ENCODE measurements around the gene LIPG.

The LIPG gene

DNA sequence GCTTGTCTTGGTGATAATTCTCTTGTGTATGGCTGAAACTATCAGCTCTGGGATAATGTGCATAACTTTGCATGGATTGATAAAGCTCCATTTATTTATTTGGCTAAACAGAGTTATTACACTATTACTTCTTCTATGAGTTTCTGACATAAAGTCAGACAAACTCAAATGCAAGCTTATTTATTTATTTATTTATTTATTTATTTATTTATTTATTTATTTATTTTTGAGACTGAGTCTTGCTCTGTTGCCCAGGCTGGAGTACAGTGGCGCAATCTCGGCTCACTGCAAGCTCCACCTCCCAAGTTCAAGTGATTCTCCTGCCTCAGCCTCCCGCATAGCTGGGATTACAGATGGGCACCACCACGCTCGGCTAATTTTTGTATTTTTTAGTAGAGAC is 46.9 kb upstream of the LIPG start (continued):
- TF ChIP-seq, protein P1, sequence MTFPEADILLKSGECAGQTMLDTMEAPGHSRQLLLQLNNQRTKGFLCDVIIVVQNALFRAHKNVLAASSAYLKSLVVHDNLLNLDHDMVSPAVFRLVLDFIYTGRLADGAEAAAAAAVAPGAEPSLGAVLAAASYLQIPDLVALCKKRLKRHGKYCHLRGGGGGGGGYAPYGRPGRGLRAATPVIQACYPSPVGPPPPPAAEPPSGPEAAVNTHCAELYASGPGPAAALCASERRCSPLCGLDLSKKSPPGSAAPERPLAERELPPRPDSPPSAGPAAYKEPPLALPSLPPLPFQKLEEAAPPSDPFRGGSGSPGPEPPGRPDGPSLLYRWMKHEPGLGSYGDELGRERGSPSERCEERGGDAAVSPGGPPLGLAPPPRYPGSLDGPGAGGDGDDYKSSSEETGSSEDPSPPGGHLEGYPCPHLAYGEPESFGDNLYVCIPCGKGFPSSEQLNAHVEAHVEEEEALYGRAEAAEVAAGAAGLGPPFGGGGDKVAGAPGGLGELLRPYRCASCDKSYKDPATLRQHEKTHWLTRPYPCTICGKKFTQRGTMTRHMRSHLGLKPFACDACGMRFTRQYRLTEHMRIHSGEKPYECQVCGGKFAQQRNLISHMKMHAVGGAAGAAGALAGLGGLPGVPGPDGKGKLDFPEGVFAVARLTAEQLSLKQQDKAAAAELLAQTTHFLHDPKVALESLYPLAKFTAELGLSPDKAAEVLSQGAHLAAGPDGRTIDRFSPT (tag by site-specific recombination; IDR thresholded peaks at IDR 0.05): peak; percentile 35; the same call in 1 of the 2 replicates
- TF ChIP-seq, protein P2, sequence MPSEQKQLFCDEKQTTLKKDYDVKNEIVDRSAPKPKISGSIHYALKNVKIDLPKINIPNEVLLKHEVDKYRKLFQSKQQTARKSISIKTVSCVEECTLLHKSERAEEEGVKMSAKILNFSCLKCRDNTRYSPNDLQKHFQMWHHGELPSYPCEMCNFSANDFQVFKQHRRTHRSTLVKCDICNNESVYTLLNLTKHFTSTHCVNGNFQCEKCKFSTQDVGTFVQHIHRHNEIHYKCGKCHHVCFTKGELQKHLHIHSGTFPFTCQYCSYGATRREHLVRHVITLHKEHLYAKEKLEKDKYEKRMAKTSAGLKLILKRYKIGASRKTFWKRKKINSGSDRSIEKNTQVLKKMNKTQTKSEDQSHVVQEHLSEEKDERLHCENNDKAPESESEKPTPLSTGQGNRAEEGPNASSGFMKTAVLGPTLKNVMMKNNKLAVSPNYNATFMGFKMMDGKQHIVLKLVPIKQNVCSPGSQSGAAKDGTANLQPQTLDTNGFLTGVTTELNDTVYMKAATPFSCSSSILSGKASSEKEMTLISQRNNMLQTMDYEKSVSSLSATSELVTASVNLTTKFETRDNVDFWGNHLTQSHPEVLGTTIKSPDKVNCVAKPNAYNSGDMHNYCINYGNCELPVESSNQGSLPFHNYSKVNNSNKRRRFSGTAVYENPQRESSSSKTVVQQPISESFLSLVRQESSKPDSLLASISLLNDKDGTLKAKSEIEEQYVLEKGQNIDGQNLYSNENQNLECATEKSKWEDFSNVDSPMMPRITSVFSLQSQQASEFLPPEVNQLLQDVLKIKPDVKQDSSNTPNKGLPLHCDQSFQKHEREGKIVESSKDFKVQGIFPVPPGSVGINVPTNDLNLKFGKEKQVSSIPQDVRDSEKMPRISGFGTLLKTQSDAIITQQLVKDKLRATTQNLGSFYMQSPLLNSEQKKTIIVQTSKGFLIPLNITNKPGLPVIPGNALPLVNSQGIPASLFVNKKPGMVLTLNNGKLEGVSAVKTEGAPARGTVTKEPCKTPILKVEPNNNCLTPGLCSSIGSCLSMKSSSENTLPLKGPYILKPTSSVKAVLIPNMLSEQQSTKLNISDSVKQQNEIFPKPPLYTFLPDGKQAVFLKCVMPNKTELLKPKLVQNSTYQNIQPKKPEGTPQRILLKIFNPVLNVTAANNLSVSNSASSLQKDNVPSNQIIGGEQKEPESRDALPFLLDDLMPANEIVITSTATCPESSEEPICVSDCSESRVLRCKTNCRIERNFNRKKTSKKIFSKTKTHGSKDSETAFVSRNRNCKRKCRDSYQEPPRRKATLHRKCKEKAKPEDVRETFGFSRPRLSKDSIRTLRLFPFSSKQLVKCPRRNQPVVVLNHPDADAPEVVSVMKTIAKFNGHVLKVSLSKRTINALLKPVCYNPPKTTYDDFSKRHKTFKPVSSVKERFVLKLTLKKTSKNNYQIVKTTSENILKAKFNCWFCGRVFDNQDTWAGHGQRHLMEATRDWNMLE (tag by site-specific recombination; conservative IDR thresholded peaks at IDR 0.05; ENCODE audit: low read depth): peak; percentile 97
- TF ChIP-seq, protein P3, sequence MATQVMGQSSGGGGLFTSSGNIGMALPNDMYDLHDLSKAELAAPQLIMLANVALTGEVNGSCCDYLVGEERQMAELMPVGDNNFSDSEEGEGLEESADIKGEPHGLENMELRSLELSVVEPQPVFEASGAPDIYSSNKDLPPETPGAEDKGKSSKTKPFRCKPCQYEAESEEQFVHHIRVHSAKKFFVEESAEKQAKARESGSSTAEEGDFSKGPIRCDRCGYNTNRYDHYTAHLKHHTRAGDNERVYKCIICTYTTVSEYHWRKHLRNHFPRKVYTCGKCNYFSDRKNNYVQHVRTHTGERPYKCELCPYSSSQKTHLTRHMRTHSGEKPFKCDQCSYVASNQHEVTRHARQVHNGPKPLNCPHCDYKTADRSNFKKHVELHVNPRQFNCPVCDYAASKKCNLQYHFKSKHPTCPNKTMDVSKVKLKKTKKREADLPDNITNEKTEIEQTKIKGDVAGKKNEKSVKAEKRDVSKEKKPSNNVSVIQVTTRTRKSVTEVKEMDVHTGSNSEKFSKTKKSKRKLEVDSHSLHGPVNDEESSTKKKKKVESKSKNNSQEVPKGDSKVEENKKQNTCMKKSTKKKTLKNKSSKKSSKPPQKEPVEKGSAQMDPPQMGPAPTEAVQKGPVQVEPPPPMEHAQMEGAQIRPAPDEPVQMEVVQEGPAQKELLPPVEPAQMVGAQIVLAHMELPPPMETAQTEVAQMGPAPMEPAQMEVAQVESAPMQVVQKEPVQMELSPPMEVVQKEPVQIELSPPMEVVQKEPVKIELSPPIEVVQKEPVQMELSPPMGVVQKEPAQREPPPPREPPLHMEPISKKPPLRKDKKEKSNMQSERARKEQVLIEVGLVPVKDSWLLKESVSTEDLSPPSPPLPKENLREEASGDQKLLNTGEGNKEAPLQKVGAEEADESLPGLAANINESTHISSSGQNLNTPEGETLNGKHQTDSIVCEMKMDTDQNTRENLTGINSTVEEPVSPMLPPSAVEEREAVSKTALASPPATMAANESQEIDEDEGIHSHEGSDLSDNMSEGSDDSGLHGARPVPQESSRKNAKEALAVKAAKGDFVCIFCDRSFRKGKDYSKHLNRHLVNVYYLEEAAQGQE (tag by site-specific recombination; IDR thresholded peaks at IDR 0.05): peak; percentile 87
- TF ChIP-seq ZNF555 (tag by site-specific recombination; conservative IDR thresholded peaks at IDR 0.05): peak; percentile 99
- TF ChIP-seq ZBTB8A (tag by site-specific recombination; IDR thresholded peaks at IDR 0.05): peak; percentile 91
- TF ChIP-seq ZNF558 (tag by site-specific recombination; IDR thresholded peaks at IDR 0.05): peak; percentile 93
- TF ChIP-seq ZNF530 (tag by site-specific recombination; IDR thresholded peaks at IDR 0.05; ENCODE audit: low read depth): peak; percentile 90
- peak; percentile 93 for TF ChIP-seq ZNF510 (tag by site-specific recombination; IDR thresholded peaks at IDR 0.05; ENCODE audit: insufficient replicate concordance)

DNA sequence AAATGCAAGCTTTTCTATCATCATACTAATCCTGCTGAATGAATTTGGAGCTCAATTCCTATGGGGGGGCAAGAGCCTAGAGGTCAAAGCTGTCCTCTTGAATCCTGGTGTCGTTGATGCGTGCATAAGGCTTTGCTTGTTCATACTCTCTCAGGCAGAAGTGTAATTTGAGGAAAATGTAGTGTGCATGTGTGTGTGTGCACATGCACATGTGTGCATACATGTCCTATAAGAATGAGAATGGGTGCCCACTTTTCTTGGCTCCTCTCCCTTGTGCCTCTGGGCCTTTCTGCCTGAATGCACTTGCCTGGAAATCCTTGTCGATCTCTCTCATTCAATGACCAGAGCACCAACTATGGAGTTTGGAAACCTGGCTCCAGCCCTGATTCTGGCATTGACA is 46.3 kb upstream of the LIPG start:
- CTCF ChIA-PET: interaction anchor here (0.7 to 3.1 kb wide), 8 partner anchors 10 to 343 kb away, joined by 3 to 20 read pairs (median 6); no protein-coding TSS in a partner anchor

More for the DNA sequence above, 46.3 kb upstream of the LIPG start:
- Histone ChIP-seq H3K4me1 (ENCODE audit: control insufficient read depth, insufficient read depth, low read length) (peaks cover 4% of the 10 kb centered on the region), H3K27ac (ENCODE audit: extremely low read depth, low read depth, low read length) (no peak overlapping the region), H3K36me3 (ENCODE audit: control insufficient read depth in 2 of 2, insufficient read depth in 1 of 2, low read length in 2 of 2) (no peaks in the 10 kb centered on the region), H3K4me3 (ENCODE audit: low read depth, low read length) (no peak overlapping the region), H3K9me3 (ENCODE audit: control insufficient read depth, insufficient read depth, low read depth, low read length) (no peaks in the 10 kb centered on the region)
- TF ChIP-seq MEIS1 (CRISPR knock-in tag; IDR thresholded peaks at IDR 0.05; ENCODE audit: borderline replicate concordance) (no peak), ZNF596 (tag by site-specific recombination; IDR thresholded peaks at IDR 0.05) (no peak), ZNF354C (tag by site-specific recombination; IDR thresholded peaks at IDR 0.05; ENCODE audit: borderline replicate concordance, low read depth) (no peak), ZNF837 (tag by site-specific recombination; IDR thresholded peaks at IDR 0.05) (no peak)
- TF ChIP-seq, protein P4, sequence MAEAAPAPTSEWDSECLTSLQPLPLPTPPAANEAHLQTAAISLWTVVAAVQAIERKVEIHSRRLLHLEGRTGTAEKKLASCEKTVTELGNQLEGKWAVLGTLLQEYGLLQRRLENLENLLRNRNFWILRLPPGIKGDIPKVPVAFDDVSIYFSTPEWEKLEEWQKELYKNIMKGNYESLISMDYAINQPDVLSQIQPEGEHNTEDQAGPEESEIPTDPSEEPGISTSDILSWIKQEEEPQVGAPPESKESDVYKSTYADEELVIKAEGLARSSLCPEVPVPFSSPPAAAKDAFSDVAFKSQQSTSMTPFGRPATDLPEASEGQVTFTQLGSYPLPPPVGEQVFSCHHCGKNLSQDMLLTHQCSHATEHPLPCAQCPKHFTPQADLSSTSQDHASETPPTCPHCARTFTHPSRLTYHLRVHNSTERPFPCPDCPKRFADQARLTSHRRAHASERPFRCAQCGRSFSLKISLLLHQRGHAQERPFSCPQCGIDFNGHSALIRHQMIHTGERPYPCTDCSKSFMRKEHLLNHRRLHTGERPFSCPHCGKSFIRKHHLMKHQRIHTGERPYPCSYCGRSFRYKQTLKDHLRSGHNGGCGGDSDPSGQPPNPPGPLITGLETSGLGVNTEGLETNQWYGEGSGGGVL (tag by site-specific recombination; IDR thresholded peaks at IDR 0.05): no peak
- POLR2A ChIA-PET: no interaction called here
